Psoas muscle (tissue), 8 donors: ENCODE results near the gene MRPL22. TPM values are rescaled to one million over a fixed set of nuclear protein-coding genes. Genes with fewer than 3 reads are reported as not detected.

Experiments
- ATAC-seq, 4 donors: fragments of 200-7000 bp; cut with Tn5 transposase; one replicate each; pipeline ENCODE4 v1.9.1; 2020; ENCODE audit warnings: moderate library complexity in 3 of 4, mild to moderate bottlenecking in 2 of 4
- DNase-seq, 2 donors: peaks; one replicate each; pipeline ENCODE4 v3.0.0-alpha.2; 2020
- H3K27ac ChIP-seq: fragments of 200-600 bp; one replicate; pipeline ENCODE4 v1.8.0; 2022
- H3K27me3 ChIP-seq, 3 donors: fragments of 200-600 bp in 1 of 3; one replicate each; pipeline versions ENCODE4 v1.6.1 to v1.8.0; 2013 to 2022; ENCODE audit warnings: low read length in 2 of 3, mild to moderate bottlenecking in 2 of 3, moderate library complexity in 1 of 3; ENCODE audit not compliant: insufficient read depth in 3 of 3
- H3K36me3 ChIP-seq, 2 donors: fragments of 200-600 bp in 1 of 2; one replicate each; pipeline versions ENCODE4 v1.6.1 to v1.8.0; 2013 to 2022; ENCODE audit warnings: low read depth in 1 of 2, mild to moderate bottlenecking in 1 of 2, moderate library complexity in 1 of 2; ENCODE audit not compliant: insufficient read depth in 1 of 2
- H3K4me1 ChIP-seq: fragments of 200-600 bp; one replicate; pipeline ENCODE4 v1.8.0; 2022
- H3K4me3 ChIP-seq: fragments of 200-600 bp; one replicate; pipeline ENCODE4 v1.8.0; 2022; ENCODE audit warnings: mild to moderate bottlenecking
- H3K9me3 ChIP-seq: fragments of 200-600 bp; one replicate; pipeline ENCODE4 v1.8.0; 2022
- CTCF ChIP-seq: fragments of 200-600 bp; IDR thresholded peaks from one replicate; pipeline ENCODE4 v1.8.0; 2022; ENCODE audit warnings: antibody characterized with exemption
- WGBS, 3 donors: extraction: QIAGEN DNeasy Blood & Tissue Kit; methylation state at CpG; one replicate each; pipeline versions ENCODE4 v1.1.6 to v1.1.7; 2013; 5-methylcytosine and 5-hydroxymethylcytosine counted together
- intact Hi-C, 2 donors: fragments of 100-400 bp; cut with DNase I; formaldehyde crosslinking; loops; one replicate each; pipeline versions ENCODE4 v1.11.0 to v1.14.2; 2022
- polyA plus RNA-seq, 3 donors: library from polyadenylated mRNA; stranded (reverse); fragments of 200-250 nt; gene quantifications; one replicate each; pipeline ENCODE4 v1.2.3, GENCODE V29; 2013
- total RNA-seq, 4 donors: library from RNA; stranded (reverse); fragmentation: NEBNext Ultra II Directional in 2 of 4; extraction: Animal tissue kit (Norgen Biotek cat#: 25700) in 2 of 4; gene quantifications; one replicate each; pipeline versions ENCODE4 v1.2.1 to v1.2.4, GENCODE V29; 2021 to 2023
- donor health status: healthy with polysubstance abuse.
- donor health status: DM: no; HTN: no; CAD: no; lungs with moderate emphysema.
- donor health status: Bipolar disorder and iron deficiency.
- donor health status: healthy.
- donor health status: DM: yes; HTN: yes; CAD: no.
- donor health status: DM: no; HTN: no; CAD: no.
- donor health status: DM: no; HTN: no; CAD: no.
- donor health status: DM: yes; HTN: yes; CAD: no.

Gene MRPL22
- total and polyA plus RNA-seq, 7 donors = 28.4 to 83.6 (median 46.7) TPM

DNA sequence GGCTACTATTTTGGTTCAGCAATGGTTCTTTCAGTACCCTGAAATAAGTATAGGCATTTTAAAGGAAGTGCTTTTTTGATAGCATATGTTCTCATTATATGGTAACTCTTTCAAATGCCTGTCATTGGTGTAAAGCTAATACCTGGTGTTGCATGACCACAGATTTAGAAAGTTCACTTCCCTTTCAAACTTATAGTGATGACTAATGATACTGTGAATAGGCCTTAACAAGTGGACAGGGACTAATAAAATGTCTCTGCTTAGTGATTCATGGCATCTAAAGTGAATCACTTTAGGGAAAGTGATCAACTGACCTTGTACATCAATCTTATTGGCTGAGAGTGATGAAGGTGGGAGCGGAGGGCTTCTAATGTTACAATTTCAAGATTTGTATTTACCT lies 21.6 kb downstream of the MRPL22 start:
- Histone ChIP-seq H3K36me3 (peaks cover 9 to 73% of the 10 kb centered on the region in 2 donors), H3K4me1 (no peaks in the 10 kb centered on the region), H3K9me3 (no peaks in the 10 kb centered on the region), H3K27ac (no peak overlapping the region), H3K27me3 (no peaks in the 10 kb centered on the region), H3K4me3 (no peak overlapping the region)
- 99 to 100% (median 100%) methylated on average over 1 of the region's 1 CpG for WGBS, 3 donors
- ATAC-seq (peak; percentile 66 to 88 (median 82)), DNase-seq (no peak)
- intact Hi-C loops = no loop called here
- no peak for TF ChIP-seq CTCF

DNA sequence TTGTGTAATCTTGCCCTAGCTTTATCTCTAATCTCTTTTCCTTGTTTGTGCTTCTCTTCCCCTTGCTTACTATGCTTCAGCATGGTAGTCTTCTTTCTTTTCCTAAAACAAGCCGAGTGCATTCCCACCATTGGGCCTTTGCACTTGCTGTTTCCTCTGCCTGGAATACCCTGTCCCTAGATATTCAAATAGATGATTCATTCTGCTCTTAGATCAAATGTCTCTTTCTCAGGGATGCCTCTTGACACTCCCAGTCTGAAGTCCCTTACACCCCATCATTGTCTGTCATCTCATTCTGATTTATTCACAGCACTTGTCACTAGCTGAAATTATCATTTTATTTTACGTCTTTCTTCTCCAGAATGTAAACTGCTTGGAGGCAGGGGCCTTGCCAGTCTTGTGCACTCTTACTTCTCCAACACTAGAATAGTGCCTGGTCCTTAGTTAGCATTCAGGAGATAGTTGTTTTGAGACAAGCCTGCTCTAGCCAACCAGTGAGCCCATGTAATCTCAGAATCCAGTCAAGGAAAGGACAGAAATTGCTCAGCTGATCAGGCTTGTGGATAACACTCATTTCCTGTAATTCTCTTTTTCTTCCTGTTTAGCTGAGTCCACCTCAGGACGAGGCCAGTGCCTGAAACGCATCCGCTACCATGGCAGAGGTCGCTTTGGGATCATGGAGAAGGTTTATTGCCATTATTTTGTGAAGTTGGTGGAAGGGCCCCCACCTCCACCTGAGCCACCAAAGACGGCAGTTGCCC lies 25.4 kb downstream of the MRPL22 start:
- DNase-seq (no peak), ATAC-seq (no peak)
- TF ChIP-seq CTCF = no peak
- Histone ChIP-seq H3K4me3 (peak overlapping the region; percentile 2), H3K4me1 (no peaks in the 10 kb centered on the region), H3K36me3 (peaks cover 6 to 63% of the 10 kb centered on the region in 2 donors), H3K27me3 (no peaks in the 10 kb centered on the region), H3K9me3 (no peaks in the 10 kb centered on the region), H3K27ac (no peak overlapping the region)
- intact Hi-C loops = no loop called here
- WGBS, 3 donors = 76 to 88% (median 76%) methylated on average over 7 of the region's 7 CpGs

GRCh38 chr5:154966874-154967273 lies 26.0 kb downstream of the MRPL22 start:
- H3K4me3 ChIP-seq = peak overlapping the region; percentile 2
- WGBS, 3 donors = 78 to 86% (median 82%) methylated on average over 3 of the region's 3 CpGs
- no peaks in the 10 kb centered on the region for H3K9me3 ChIP-seq
- intact Hi-C loops = no loop called here
- no peak for ATAC-seq
- H3K4me1 ChIP-seq = no peaks in the 10 kb centered on the region
- DNase-seq = no peak
- peaks cover 6 to 57% of the 10 kb centered on the region in 2 donors for H3K36me3 ChIP-seq
- TF ChIP-seq CTCF = no peak
- H3K27me3 ChIP-seq = no peaks in the 10 kb centered on the region
- no peak overlapping the region for H3K27ac ChIP-seq

DNA sequence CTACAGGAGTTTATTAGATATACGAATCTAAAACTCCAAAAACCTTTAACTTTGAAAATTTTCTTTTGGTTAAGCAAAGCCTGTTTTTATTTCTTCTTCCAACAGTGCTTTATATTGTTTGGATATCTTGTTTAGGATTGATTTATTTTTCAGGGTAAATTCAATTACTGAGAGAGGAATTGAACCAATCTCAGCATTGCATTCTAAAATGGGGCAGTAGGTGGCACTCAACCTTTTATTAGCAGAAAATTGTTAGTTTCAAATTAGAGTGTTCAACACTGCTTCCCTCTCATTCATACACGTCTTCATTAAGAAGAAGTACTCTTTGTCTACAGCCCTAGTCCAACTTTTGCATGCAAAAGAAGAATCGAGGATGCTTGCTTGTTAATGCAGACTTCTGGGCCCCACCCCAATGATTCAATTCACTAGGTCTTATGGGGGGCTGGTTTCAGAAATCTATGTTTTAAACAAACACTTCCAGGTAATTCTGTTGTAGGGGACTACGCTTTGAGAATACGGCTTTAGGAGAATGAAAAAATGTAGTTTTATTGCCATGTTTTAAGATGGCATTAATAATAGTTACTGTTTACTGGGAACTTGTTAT lies 26.6 kb downstream of the MRPL22 start:
- ATAC-seq = no peak
- H3K9me3 ChIP-seq = no peaks in the 10 kb centered on the region

More for the DNA sequence above, 26.6 kb downstream of the MRPL22 start:
- TF ChIP-seq CTCF = peak; percentile 32
- 82 to 84% (median 82%) methylated on average over 5 of the region's 5 CpGs for WGBS, 3 donors
- no peak for DNase-seq
- H3K4me1 ChIP-seq = no peaks in the 10 kb centered on the region
- H3K27ac ChIP-seq = no peak overlapping the region
- no peaks in the 10 kb centered on the region for H3K27me3 ChIP-seq
- H3K36me3 ChIP-seq = peaks cover 6 to 56% of the 10 kb centered on the region in 2 donors
- intact Hi-C loops = no loop called here
- no peak overlapping the region for H3K4me3 ChIP-seq
